Stimulated activated naive CD8-positive, alpha-beta T cell treated with anti-CD3 and anti-CD28 coated beads, Interleukin-15, amount 100 ng/mL, for 72 hours (primary cell): ENCODE results near the gene ACOT7.
"Not testable (repeated sequence)": the region's sequence is repeated elsewhere in the genome, so short reads cannot be mapped to it uniquely, and the experiment has no call there.

Experiments used
- ATAC-seq: fragments of 150-1000 bp; cut with Tn5 transposase; 2 replicates; pipeline ENCODE4 v1.10.0; 2021; ENCODE audit warnings: mild to moderate bottlenecking, moderate library complexity
- DNase-seq, 2 donors: peaks; one replicate each; pipeline ENCODE4 v3.0.0; 2021 to 2022
- H3K27ac Mint-ChIP-seq, 2 donors: one replicate each; pipeline ENCODE4 v1.8.0; 2022; ENCODE audit warnings: mild to moderate bottlenecking in 2 of 2, mixed read lengths in 2 of 2, moderate library complexity in 2 of 2
- H3K27me3 Mint-ChIP-seq: one replicate; pipeline ENCODE4 v1.8.0; 2022; ENCODE audit warnings: mixed read lengths
- H3K4me1 Mint-ChIP-seq: one replicate; pipeline ENCODE4 v1.8.0; 2022; ENCODE audit warnings: mild to moderate bottlenecking, mixed read lengths
- H3K4me3 Mint-ChIP-seq, 2 donors: one replicate each; pipeline ENCODE4 v1.8.0; 2022; ENCODE audit warnings: mild to moderate bottlenecking in 2 of 2, mixed read lengths in 2 of 2, moderate library complexity in 1 of 2
- H3K9me3 Mint-ChIP-seq, 2 donors: one replicate each; pipeline ENCODE4 v1.8.0; 2022; ENCODE audit warnings: mixed read lengths in 2 of 2

Gene ACOT7

DNA sequence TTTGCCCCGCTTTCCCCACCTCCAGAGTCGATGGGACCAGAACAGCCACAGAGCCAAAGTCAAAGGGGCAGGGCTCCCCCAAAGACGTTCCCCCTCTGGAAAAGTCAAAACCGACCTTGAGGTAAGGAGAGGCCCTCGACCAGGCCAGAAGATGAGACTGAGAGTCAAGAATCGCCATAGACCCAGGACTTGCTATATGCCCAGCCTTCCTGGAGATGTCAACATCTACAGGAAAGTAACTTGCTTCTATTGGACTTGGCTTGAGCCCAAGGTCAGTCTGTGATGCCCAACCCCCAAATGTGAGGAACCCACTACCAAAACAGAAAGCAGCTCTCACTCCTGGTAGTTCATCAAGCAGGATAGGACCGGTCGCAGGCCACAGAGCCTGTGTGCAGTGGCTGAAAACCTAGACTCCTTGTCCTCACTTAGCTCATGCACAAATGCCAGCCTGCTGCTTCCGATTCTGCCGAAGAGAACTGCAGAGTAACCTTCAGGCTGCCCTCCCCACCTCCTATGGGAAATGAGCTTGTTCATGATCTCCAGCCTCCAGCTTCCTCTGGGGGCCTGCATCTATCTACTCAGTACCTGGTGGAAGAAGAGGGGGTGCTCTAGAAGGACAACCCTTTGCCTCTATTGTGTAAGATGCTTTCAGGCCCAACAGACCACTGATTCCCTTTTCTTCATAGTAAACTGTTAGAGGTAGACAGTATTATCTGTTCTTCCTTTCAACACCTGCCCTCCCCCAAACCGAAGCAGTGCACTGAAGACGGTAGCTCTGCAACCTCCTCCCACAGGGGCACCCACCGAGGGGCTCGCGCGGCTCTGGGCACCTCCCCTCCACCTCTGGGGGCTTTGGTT, 1.4 kb downstream of the ACOT7 start:
- DNase-seq (no peak), ATAC-seq (no peak)
- peaks cover 40% of the 10 kb centered on the region for H3K4me1 Mint-ChIP-seq
- H3K9me3 Mint-ChIP-seq = no peaks in the 10 kb centered on the region
- H3K4me3 Mint-ChIP-seq = peak overlapping the region; percentile 88 to 95
- no peaks in the 10 kb centered on the region for H3K27me3 Mint-ChIP-seq
- H3K27ac Mint-ChIP-seq = peak overlapping the region; percentile 34 to 75

DNA sequence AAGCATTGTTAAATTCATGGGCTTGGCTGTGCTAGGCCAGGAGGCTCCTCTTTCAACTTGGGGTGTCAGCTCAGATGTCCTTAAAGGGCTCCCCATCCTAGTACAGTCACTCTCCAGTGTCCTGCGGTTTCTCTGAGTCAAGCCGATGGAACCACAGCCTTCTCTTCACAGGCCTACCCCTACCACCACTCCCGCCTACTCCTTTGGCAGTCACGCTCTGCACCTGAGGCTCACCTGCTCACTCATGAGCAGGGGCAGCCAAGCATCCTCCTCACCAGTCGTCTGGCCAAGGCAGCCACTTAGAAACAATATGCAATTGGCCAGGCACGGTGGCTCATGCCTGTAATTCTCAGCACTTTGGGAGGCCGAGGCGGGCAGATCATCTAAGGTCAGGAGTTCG, 3.6 kb downstream of the ACOT7 start:
- Mint-ChIP-seq H3K27ac (no peak overlapping the region), H3K4me1 (peaks cover 46% of the 10 kb centered on the region), H3K4me3 (no peak overlapping the region), H3K9me3 (no peaks in the 10 kb centered on the region), H3K27me3 (no peaks in the 10 kb centered on the region)
- ATAC-seq = no peak
- no peak for DNase-seq

DNA sequence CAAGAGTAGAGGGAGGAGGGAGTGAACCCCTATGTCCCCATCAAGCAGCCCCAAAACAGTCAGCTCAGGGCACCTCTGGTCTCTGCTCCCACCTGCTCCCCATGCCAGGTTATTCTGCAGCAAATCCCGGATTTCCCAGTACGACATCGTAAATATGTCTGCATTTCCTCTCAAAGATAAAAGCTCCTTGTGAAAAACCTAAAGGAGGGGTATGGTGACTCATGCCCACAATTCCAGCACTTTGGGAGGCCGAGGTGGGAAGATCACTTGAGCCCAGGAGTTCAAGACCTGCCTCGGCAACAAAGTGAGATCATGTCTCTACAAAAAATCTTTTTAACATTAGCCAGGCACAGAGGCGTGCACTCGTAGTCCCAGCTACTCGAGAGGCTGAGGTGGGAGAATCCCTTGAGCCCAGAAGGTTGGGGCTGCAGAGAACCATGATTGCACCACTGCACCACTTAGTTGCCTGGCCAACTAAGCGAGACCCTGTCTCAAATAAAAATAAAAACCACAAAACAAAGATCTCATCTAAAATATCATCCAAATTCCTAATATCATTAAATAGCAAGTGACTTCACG, 7.1 kb downstream of the ACOT7 start:
- DNase-seq = no peak
- Mint-ChIP-seq H3K27ac (no peak overlapping the region), H3K9me3 (no peaks in the 10 kb centered on the region), H3K4me1 (peaks cover 22% of the 10 kb centered on the region), H3K27me3 (no peaks in the 10 kb centered on the region), H3K4me3 (no peak overlapping the region)
- no peak for ATAC-seq

DNA sequence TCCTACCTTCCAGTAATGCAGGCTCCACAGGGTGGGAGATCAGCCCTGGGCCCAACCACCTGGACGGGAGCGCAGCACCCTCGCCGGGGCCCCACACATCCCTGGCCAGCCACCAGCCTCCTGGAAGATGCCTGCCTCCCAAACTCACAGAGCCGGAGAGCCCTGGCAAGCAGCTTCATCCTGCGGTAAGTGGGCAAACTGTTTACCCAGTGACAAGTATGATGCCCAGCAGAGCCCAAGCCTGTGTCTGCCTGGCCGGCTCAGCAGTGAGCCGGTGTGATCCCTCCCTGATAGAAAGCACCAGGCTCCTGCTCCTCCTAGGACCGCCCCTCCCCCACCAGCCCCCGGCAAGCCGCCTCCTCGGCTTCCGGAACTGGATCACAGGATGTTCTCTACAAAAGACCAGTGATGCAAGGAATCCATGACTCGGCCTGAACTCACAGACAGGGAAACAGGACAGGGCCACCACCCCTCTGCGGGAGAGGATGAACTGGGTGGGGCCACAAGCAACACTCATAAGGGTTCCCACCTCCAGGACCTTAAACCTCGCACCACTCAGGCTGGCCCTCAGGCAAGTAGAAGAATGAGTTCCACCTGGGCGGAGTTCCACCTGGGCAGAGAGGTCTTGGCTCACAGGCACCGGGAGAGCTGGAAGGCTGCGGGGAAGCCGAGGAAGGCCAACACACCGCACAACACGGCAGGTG, 7.9 kb downstream of the ACOT7 start:
- no peak for DNase-seq
- H3K27ac Mint-ChIP-seq = peak overlapping the region in 1 of 2 donors; percentile 9
- peaks cover 22% of the 10 kb centered on the region for H3K4me1 Mint-ChIP-seq
- no peak for ATAC-seq
- H3K27me3 Mint-ChIP-seq = no peaks in the 10 kb centered on the region
- no peak overlapping the region for H3K4me3 Mint-ChIP-seq
- H3K9me3 Mint-ChIP-seq = no peaks in the 10 kb centered on the region

DNA sequence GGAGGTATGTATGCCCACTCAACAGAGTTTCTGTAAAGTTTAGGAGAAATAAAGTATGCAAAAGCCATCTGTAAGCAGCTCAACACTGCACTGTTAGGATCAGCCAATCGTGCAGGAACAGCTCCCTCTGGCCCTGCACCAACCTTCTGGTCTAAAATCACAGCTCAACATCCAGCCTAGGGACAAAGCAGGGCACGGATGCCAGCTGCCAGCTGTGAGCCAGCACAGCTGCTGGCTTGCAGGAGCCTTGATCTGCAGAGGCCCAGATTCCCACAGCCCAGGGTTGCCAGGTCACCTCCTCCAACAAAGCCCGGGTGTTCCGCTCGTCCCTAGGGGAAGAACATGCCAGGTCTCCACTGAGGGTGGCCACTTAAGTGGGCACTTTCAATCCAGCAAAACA, 8.6 kb downstream of the ACOT7 start:
- Mint-ChIP-seq H3K9me3 (no peaks in the 10 kb centered on the region), H3K27me3 (no peaks in the 10 kb centered on the region), H3K27ac (no peak overlapping the region), H3K4me3 (no peak overlapping the region), H3K4me1 (peaks cover 22% of the 10 kb centered on the region)
- no peak for DNase-seq
- ATAC-seq = no peak

DNA sequence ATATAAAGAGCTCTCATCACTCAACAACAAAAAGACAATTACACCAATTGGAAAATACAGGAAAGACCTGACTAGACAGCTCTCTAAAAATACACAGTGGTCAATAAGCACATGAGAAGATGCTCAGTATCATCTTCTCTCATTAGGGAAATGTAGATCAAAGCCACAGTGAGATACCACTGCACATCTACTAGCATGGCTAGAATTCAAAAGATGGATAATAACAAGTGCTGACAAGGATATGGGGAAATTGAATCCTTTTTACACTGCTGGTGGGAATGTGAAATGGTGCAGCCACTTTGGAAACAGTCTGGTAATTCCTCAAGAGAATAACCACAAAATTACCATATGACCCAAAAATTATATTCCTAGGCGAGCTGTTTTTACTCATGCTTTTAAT, 9.4 kb downstream of the ACOT7 start:
- Mint-ChIP-seq H3K27me3 (no peaks in the 10 kb centered on the region), H3K4me3 (no peak overlapping the region), H3K9me3 (no peaks in the 10 kb centered on the region), H3K4me1 (peaks cover 22% of the 10 kb centered on the region), H3K27ac (no peak overlapping the region)
- ATAC-seq (no peak), DNase-seq (no peak)

DNA sequence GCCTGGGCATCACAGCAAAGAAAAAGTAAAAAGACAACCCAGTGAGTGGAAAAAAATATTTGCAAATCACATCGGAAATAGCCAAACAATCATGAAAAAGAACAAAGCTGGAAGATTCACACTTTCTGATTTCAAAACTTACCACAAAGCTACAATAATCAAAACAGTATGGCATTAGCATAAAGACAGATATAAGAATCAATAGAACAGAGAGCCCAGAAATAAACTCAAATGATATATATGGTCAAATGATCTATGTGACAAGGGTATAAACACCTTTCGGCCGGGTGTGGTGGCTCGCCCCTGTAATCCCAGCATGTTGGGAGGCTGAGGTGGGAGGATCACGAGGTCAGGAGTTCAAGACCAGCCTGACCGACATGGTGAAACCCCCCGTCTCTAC, 13.5 kb downstream of the ACOT7 start:
- H3K9me3 Mint-ChIP-seq = no peaks in the 10 kb centered on the region
- ATAC-seq = no peak

DNA sequence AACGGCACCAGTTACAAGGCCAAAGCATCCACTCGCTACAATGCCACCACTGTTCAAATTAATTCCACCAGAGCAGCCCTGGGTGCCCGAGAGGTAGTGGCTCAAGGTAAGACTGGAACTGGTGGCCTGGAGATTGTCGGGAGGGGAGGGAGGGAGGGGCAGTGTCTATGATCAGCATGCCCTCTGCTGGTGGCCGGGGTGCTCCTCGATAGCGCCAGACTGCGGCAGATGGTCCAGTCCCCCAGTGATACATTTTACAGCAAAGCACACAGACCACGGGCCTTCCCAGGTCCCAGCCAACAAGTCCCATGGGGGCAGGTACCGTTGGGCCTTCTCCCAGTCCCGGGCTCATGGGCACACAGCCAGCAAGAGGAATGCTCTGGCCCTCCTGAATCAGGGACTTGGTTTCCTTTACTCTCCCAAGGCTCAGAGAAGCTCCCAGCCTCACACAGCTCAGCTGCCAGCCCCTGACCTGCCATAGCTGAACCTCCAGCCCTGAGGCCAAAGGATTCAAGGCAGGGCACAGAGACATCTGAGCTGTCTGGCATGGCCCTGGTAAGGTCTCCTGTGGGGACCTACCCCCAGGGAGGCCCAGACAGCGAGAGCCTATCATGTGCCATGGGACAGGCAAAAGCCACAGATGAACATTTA, 15.3 kb downstream of the ACOT7 start:
- H3K4me1 Mint-ChIP-seq = peaks cover 8% of the 10 kb centered on the region
- no peaks in the 10 kb centered on the region for H3K27me3 Mint-ChIP-seq
- H3K27ac Mint-ChIP-seq = no peak overlapping the region
- no peak overlapping the region for H3K4me3 Mint-ChIP-seq
- H3K9me3 Mint-ChIP-seq = no peaks in the 10 kb centered on the region
- no peak for DNase-seq
- no peak for ATAC-seq

More for the DNA sequence above, 13.5 kb downstream of the ACOT7 start:
- DNase-seq = no peak
- Mint-ChIP-seq H3K4me3 (no peak overlapping the region), H3K4me1 (peaks cover under 1% of the 10 kb centered on the region), H3K27me3 (no peaks in the 10 kb centered on the region), H3K27ac (no peak overlapping the region)

DNA sequence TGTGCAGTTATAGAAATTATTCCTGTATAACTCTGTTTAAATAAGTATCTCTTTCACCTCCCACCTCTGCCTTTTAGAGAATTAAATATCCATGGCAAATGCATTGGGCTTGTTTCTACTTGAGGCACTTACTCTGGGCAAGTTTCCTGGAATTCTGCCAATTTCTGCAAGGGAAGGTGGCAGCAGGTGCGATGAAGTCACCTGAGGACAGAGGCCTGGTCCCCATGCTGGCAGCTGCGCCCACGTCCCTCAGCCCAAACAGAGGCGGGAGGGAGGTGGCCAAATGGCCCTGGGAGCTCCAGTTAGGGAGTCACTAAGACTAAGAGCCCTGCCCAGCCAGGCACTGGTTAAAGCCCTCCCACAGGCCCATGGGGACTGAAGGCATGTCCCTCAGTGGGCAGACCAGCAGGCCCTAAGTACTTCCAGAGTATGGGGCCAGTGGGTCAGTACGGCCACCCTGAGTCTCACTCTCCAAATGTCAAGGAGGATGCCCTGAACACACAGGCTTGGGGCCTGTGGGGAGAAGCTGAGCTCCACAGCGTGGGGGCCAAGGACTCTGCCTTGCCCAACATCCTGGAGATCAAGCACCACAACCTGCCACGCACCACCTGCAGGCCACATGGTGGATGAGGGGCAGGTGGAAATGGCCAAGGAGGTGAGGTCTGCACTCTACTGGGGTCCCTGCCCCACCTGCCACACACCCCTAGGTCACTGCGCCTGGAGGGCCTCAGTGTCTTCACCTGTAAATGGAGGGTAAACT, 19.4 kb downstream of the ACOT7 start:
- no peaks in the 10 kb centered on the region for H3K27me3 Mint-ChIP-seq
- DNase-seq (no peak), ATAC-seq (no peak)
- H3K4me1 Mint-ChIP-seq = peaks cover 8% of the 10 kb centered on the region
- no peak overlapping the region for H3K27ac Mint-ChIP-seq
- H3K4me3 Mint-ChIP-seq = no peak overlapping the region
- no peaks in the 10 kb centered on the region for H3K9me3 Mint-ChIP-seq

DNA sequence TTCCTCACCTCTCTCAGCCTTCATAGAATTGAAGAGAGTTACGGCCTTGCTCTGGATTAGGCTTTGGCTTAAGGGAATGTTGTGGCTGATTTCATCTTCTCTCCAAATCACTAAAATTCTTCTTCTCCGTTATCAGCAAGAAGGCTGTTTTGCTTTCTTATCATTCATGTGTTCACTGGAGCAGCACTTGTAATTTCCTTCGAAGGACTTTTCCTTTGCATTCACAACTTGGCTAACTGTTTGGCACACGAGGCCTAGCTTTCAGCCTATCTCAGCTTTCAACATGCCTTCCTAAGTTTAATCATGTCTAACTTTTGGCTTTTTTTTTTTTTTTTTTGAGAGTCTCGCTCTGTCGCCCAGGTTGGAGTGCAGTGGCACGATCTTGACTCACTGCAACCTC, 21.3 kb downstream of the ACOT7 start:
- H3K4me3 Mint-ChIP-seq, ATAC-seq, H3K27me3 Mint-ChIP-seq, DNase-seq: not testable (repeated sequence)
- H3K4me1 Mint-ChIP-seq = peaks cover 22% of the 10 kb centered on the region
- peaks cover 0 to 11% of the 10 kb centered on the region in 2 donors for H3K9me3 Mint-ChIP-seq
- peak overlapping the region in 1 of 2 donors; percentile 84 for H3K27ac Mint-ChIP-seq

DNA sequence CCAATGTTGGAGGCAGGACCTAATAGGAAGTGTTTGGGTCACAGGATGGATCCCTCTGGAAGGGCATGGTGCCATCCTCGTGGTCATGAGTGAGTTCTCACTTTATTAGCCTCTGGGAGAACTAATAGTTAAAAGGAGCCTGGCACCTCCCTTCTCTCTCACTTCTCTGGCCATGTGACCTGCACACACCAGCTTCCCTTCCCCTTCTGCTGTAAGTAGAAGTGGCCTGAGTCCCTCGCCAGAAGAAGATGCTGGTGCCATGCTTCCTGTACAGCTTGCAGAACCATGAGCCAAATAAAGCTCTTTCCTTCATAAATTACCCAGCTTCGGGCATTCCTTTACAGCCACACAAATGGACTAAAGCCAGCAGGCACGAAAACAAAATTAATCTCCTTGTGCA, 23.6 kb downstream of the ACOT7 start:
- Mint-ChIP-seq H3K4me3 (no peak overlapping the region), H3K9me3 (peaks cover 0 to 11% of the 10 kb centered on the region in 2 donors), H3K27me3 (no peaks in the 10 kb centered on the region), H3K4me1 (peaks cover 33% of the 10 kb centered on the region), H3K27ac (no peak overlapping the region)
- ATAC-seq (no peak), DNase-seq (no peak)

DNA sequence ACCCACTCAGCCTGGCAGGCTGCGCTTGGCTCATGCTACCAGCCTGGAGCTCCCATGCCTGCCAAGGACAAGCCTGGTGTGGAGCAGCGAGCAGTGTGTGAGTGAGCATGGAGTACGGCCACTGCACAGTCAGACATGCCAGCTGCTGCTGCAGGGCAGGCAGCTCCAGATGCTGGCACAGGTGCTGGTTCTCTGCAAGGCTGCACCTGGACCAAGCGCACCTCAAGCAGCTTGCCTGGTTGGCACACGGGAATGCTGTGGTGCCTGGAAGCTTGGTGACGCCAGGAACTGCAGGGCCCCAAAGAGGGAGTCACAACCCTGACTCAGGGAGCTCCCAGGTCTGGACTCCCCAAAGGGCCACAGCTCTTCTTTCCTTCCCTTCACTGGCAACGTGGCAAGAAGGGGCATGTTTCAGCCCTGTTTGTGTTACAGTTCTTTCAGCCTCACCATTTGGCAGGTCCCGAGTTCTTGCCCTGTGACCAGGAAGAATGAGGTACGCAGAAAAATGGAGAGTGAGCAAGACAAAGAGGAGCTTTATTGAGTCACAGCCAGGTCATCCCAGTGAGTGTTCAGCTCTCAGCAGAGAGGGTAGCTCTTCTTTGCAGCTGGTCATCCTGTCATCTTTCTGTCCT, 26.1 kb downstream of the ACOT7 start:
- Mint-ChIP-seq H3K4me1 (peaks cover 50% of the 10 kb centered on the region), H3K9me3 (peaks cover 0 to 11% of the 10 kb centered on the region in 2 donors), H3K27me3 (no peaks in the 10 kb centered on the region), H3K27ac (no peak overlapping the region), H3K4me3 (no peak overlapping the region)
- no peak for ATAC-seq
- no peak for DNase-seq

DNA sequence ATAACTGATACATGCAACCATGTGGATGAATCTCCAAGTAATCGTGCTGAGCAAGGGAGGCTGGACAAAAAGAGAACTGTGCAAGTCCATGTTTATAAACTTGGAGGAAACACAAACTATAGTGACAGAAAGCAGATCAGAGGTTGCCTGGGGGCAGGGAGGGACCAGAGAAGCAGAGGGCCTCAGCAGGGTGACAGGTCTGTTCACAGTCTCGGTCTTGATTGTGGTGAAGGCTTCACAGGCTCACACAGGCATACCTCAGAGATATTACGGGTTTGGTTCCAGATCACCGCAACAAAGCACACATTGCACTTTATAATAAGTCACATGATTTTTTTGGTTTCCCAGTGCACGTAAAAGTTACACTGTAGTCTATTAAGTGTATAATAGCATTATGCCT, 28.5 kb downstream of the ACOT7 start:
- DNase-seq = peak; percentile 49 to 54
- H3K4me1 Mint-ChIP-seq = peaks cover 73% of the 10 kb centered on the region
- H3K4me3 Mint-ChIP-seq = peak overlapping the region; percentile 7 to 45
- peak; percentile 96 for ATAC-seq
- H3K9me3 Mint-ChIP-seq = peaks cover 0 to 11% of the 10 kb centered on the region in 2 donors
- peak overlapping the region; percentile 62 to 93 for H3K27ac Mint-ChIP-seq
- no peaks in the 10 kb centered on the region for H3K27me3 Mint-ChIP-seq

DNA sequence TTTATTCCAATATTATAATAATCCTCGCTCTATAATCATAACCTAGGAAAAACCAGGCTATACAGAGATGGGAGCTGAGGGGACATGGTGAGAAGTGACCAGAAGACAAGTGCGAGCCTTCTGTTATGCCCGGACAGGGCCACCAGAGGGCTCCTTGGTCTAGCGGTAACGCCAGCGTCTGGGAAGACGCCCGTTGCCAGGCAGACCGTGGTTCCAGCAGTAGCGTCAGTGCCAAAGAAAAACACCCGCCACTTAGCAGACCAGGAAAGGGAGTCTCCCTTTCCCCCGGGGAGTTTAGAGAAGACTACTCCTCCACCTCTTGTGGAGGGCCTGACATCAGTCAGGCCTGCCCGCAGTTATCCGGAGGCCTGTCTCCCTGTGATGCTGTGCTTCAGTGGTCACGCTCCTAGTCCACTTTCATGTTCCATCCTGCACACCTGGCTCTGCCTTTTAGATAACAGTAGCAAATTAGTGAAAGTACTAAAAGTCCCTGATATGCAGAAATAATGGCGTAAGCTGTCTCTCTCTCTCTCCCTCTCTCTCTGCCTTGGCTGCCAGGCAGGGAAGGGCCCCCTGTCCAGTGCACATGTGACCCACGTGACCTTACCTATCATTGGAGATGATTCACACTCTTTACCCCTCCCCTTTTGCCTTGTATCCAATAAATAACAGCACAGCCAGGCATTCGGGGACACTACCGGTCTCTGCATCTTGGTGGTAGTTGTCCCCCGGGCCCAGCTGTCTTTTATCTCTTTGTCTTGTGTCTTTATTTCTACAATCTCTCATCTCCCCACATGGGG, 30.3 kb downstream of the ACOT7 start:
- H3K4me3 Mint-ChIP-seq = not testable (repeated sequence)

More for the DNA sequence above, 30.3 kb downstream of the ACOT7 start:
- peak in 1 of 2 donors; percentile 42 for DNase-seq
- Mint-ChIP-seq H3K4me1 (peaks cover 82% of the 10 kb centered on the region), H3K27ac (peak overlapping the region in 1 of 2 donors; percentile 69)
- not testable (repeated sequence) for H3K27me3 Mint-ChIP-seq, H3K9me3 Mint-ChIP-seq, ATAC-seq
